Fibroblast of peridontal ligament (primary cell): ENCODE measurements around the gene KLF15.
"Not testable (repeated sequence)": the region's sequence is repeated elsewhere in the genome, so short reads cannot be mapped to it uniquely, and the experiment has no call there.

Experiments used
- DNase-seq: peaks from one replicate; pipeline ENCODE4 v3.0.0-alpha.2; 2010; ENCODE audit errors: extremely low read depth

The KLF15 gene

DNA sequence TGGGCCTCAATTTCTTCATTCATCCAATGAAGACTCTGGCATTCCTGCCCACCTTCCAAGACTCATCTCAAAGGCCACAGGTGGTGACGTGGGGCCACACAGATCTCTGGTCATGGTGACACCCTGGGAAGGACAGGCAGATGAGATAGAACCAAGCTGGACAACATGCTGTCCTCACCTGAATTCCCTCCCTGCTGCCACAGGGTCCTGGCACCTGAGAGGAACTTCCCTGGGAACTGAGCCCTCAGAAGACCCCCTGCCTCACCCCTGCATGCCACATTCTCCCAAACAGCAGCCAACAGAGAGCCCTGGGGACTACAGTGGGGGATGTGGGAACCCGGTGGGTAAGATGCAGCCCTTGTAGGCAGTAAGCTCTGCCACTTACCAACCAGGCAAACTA is 10.7 kb downstream of the KLF15 start:
- no peak for DNase-seq

DNA sequence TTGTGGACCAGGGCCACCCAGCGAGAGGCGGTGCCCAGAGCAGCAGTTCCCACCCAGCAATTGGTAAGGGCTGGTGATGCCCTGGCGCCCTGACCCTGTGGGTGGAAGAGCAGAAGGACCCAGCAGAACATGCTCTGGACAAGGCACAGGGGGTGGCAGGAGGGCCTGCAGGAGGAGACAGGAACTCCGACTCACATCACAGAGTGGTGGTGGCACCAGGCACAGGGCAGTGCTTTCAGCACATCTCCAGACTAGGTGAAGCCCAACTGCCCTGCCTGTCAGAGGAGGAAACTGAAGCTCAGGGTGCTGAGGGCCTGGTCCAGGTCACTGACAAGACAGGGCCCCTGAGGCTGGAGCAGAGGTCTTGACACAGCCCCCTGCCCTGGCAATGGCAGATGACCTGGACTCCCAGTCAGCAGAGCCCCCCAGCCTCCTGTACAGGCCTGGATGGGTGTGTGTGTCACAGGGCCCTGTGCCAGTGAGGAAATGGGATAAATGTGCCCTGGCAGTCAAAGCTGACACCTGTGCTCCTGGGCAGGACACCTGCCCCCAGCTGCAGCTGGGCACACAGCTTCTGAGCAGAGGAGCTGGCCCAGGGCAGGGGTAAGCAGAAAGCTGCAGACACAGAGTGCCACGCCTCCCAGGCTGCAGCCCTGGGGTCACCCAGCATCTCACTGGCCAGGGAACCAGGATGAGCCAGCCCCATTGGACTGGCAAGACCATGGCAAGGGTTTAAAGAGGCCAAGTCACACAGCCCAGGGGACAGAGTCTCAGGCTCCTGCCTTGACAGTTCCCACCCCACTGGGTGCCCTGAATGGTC is 11.4 kb downstream of the KLF15 start:
- DNase-seq, result no peak

DNA sequence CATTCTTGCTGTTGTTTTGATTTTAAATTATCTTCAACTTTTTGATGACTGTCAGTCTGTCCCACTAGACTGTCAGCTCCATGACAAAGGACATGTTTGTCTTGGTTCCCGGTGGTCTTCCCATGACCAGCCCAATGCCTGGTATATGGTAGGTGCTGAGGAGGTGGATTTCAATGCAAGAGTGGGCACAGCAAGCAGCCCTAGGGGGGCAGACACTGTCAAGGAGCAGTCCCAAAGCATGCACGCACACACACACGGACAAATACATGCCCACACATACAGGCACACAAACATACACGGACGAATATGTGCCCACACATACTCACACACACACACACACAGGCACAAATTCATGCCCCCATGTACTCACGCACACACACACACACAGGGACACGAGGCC is 12.0 kb downstream of the KLF15 start:
- no peak for DNase-seq

DNA sequence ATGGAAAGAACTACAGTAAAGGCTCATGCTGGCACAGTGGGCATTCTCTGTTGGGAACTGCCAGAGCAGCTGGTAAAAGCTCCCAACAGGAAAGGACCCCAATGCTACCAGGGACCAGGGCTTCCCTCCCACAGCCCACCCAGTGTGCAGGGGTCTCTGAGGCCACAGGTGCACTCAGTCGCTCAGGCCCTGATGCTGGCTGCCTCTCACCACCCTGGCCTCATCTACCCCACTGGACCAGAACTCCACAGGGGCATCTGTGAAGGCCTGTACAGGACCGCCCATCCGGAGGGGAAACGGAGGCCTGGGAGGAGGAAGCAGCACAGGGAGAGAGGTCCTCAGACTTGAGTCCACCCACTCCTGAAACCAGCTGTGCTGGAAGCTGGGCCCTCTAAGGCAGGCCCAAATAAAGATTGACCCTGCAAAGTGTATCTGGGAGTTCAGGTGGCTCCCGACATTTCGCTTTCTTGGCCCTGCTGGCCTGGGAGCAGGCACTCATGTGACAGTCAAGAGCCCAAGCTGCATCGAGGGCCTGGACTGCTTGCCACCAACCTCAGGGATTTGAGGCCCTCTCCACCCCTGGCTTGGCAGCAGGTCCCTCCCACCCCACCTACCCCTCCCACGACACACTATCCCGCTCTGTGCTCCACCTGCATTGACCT is 12.7 kb downstream of the KLF15 start:
- no peak for DNase-seq

GRCh38 chr3:126343649-126344035 is 13.6 kb downstream of the KLF15 start:
- DNase-seq, result no peak

DNA sequence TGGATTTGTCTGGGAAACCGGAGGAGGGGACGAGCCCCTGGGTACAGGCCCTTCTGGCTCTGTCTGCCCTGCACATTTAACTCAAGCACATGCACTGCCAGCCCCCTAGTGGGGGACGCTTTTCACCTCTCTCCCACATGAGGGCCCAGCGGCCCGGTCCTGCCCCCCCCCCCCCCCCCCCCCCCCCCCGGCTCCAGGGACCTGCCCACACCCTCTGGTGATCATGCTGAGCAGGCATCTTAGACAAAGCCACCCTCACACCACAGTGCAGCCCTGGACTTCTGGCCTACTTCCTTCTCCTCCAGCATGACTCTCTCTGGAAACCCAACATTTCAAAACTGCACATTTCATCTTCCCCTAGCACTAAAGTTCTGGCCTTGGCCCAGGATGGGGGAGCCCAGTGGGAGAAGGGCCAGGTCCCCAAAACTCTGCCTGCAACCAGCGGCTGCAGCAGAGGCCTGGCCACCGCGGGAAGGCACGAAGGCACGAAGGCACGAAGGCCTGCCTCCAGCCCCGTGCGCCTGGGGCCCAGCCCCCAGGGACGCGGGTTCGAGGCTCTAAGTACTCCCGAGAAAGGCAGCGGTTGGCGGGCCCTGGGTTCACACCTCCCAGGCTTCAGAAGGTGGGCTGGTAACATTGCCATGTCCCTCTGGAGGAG is 14.1 kb downstream of the KLF15 start:
- DNase-seq, result peak; percentile 18

DNA sequence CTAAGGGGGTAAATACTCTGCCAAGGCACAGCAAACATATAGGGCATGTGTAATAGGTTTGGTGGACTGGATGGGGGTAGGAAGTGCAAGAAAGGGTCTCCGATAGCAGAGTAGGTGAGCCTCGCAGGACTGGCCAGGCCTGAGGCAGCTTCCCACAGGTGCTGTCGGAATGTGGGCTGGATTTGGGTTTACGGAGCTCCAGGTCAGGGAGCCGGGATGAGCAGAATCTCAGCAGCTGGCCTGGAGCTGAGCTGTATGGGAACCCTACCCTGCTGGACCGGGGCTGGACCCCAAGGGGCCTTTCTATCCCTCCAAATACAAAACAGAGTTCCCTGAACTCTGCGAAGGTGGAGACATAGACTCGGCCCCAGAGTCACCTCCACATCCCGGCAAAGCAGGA is 15.0 kb downstream of the KLF15 start:
- no peak for DNase-seq

DNA sequence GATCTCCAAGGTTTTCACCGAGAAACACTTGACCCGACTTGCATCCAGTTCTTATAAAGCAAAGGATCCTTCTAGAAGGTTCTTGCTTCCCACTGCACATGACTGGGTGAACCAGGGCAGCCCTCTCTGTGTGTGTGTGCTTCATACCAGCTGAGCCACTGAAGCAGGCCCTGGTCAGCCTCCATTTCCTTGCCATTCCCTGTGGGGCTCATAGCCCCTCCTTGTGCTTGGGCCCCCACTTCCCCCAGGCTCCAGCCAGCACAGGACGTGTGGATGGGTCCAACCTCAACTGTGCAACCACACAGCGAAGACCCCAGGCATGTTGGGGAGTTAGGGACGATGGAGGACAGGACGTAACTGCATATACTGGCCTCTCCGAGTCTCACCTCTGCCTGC is 15.5 kb downstream of the KLF15 start:
- DNase-seq, result no peak

DNA sequence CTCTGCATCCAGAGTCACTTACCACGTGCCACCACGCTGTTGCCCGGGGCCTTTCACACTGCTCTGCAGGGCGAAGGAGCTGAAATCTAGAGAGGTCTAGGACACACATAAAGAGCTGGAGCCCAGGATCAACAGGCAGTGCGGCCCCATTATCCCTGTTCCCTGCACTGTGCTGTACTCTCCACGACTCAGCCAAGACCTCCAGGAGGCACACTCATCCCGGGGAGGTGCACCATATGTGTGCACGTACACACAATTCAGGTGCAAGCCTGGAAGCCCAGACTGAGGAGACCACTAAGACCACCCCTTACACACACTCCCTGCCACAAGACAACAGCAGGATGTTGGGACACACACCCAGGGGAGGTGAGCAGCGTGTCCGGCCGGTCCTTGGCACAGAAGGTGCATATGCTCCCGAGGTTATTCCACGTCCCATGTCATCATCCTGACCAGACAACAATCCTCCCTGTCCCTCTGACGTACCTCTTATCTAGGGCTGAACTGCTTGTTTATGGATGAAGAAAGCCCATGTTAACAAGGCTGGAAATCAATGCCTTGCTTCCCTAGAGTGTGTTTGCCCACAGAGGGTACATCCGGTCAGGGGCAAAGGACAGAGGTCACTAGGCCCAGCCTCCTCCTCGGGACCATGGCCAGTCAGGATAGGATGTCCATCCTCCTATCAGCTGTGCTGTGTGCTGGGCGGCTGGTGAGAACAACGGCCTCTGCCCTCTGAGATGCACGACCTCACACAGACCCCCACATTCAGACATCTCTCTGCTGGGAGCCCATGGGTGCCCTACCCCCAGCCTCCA is 16.1 kb downstream of the KLF15 start:
- DNase-seq, result no peak

- DNase-seq, result no peak
These were observed 16.6 kb downstream of the KLF15 start for GRCh38 chr3:126340596-126340942.

- peak; percentile 61 for DNase-seq
These were observed 17.1 kb downstream of the KLF15 start for GRCh38 chr3:126340081-126340511.

GRCh38 chr3:126339466-126339865 is 17.7 kb downstream of the KLF15 start:
- DNase-seq, result no peak

DNA sequence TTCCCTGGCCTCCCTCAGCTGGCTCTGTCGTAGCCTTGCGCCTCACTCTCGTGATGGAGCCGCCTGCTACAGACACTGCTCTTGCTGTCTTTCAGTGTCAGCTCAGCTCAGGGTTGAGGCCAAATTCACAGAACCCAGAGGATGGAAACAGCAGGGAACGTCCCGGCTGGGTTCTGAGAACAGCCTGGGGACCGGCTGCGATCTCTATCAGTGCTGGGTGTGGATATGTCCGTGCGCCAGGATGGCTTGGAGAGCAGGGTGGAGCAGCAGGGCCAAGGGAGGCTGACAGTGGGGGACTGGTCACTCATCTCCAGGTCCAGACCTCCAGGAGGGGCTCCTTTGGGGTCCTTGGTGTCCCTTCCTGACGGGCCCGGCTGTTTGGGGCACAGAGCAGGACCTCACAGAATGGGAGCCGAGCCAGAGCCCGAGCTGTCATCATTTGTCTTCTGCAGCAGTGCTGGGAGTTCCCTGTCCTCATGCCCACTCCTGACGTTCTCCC is 18.4 kb downstream of the KLF15 start:
- DNase-seq, result no peak

DNA sequence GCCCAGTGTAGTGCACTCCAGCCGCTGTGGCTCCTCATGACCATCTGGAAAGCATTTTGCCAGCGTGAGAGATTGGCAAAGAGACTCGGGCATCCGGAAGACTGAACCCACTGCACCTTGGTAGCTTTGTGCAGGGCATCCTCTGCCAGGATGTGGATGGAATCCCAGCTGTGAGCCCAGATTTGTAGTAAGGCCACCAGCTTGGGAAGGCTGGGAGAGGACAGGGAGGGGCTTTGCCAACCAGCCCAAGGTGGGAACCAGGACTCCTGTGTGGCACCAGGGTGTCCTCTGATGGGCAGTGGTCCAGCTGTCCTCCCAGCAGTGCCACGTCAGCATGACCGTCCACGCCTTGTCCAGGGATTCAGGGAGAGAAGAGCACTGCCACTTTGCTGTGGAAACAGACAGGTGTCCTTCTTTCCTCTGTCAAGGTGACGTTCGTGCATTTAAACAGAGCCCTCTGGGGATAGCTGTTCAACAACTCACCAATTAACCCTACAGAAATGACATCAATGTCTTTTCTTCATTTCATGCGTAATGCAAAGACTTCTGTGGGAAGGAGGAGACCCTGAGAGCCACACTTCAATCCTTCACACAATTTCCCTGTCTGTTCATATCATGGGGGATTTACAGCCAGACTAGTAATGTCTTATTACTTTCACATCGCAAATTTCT is 19.1 kb downstream of the KLF15 start:
- no peak for DNase-seq

GRCh38 chr3:126331812-126332336 is 25.3 kb downstream of the KLF15 start:
- not testable (repeated sequence) for DNase-seq

GRCh38 chr3:126329927-126330725 is 27.1 kb downstream of the KLF15 start:
- DNase-seq, result no peak

DNA sequence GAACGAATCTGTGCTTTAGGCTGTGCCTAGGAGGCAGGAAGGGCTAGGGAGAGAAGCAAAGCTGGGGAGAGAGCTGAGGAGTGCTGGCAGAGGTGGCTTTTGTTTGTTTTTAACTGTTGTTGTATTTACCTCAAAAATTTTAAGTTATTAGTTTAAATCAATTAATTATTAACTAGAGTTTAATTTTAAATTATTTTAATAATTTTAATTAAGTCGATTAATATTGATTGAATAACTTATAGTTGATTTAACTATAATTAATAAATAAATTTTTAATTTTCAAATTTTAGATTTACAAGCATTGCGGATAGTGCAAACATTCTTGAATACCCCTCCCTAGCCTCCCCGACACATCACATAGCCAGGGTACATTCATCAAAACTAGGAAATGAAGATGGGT is 30.6 kb downstream of the KLF15 start:
- no peak for DNase-seq

GRCh38 chr3:126322181-126322967 is 34.8 kb downstream of the KLF15 start:
- no peak for DNase-seq

- no peak for DNase-seq
These were observed 35.7 kb downstream of the KLF15 start for GRCh38 chr3:126321490-126321889.
